C4-2B (cell line): ENCODE data around the gene OR2T27.
"Not testable (repeated sequence)": the region's sequence is repeated elsewhere in the genome, so short reads cannot be mapped to it uniquely, and the experiment has no call there.

Experiments
- CTCF ChIP-seq: fragments of 450-650 bp; conservative IDR thresholded peaks from 2 replicates; pipeline ENCODE4 v1.5.1; 2017; ENCODE audit warnings: mild to moderate bottlenecking
- ZFX ChIP-seq: fragments of 450-650 bp; IDR thresholded peaks from 2 replicates; pipeline ENCODE4 v1.6.1; 2017

GRCh38 chr1:248642971-248643651, 12.2 kb downstream of the OR2T27 start:
- not testable (repeated sequence) for TF ChIP-seq CTCF, ZFX
